H4 (cell line): ENCODE results near the gene SPOCK1. TPM values are rescaled to one million over a fixed set of nuclear protein-coding genes. Genes with fewer than 3 reads are reported as not detected.
A peak's percentile ranks its signal among the peaks of the same experiment; 100 is the strongest.

Experiments used
- DNase-seq: peaks from one replicate; pipeline ENCODE4 v3.0.0-alpha.2; 2015; ENCODE audit warnings: low spot score
- total RNA-seq: library from RNA; depleted of rRNA; stranded (reverse); fragments of >200 nt; shearing (Covaris generic); gene quantifications from 2 replicates; pipeline ENCODE4 v1.2.3, GENCODE V29; 2014

SPOCK1 gene
- total RNA-seq, 1 experiment from 2014 or later = 9.0 TPM

- DNase-seq = no peak
These were observed 384.6 kb downstream of the SPOCK1 start for GRCh38 chr5:137114529-137114928.

DNA sequence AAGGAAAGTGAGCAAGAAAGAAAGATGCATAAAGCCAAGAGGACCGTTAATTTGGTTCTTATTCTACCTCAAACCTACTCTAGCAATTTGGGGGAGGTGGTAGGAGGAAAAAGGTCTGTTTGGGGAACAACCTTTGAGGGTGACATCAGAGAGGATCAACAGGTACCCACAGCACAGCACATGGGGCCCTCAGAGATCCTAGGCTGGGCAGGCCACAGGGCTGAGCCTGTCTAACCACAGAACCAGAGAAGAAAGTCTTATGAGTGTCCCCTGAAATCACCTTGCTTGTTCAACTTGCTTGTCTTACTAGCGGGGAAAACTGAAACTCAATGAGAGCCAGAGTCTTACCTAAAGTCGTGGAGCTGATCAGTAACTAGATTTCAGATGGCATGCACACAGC, 385.2 kb downstream of the SPOCK1 start:
- no peak for DNase-seq

DNA sequence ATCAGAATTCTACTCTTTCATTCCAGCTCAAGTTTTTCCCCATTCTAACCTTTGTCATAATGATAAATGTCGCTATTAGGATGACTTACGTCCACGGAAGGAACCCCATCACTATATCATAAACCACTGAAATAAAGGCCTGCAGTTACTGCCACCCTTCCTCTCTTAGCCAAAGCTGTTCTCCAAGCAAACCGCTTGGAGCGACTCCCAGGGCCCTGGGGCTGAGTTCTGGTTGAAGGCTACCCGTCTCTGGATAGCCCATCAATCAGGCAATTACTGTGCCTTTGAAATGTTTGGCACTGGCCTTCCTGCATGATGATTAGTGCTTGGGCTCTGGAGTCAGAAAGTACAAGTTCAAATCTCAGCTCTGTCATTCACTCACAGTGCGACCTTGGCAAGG, 386.0 kb downstream of the SPOCK1 start:
- no peak for DNase-seq

DNA sequence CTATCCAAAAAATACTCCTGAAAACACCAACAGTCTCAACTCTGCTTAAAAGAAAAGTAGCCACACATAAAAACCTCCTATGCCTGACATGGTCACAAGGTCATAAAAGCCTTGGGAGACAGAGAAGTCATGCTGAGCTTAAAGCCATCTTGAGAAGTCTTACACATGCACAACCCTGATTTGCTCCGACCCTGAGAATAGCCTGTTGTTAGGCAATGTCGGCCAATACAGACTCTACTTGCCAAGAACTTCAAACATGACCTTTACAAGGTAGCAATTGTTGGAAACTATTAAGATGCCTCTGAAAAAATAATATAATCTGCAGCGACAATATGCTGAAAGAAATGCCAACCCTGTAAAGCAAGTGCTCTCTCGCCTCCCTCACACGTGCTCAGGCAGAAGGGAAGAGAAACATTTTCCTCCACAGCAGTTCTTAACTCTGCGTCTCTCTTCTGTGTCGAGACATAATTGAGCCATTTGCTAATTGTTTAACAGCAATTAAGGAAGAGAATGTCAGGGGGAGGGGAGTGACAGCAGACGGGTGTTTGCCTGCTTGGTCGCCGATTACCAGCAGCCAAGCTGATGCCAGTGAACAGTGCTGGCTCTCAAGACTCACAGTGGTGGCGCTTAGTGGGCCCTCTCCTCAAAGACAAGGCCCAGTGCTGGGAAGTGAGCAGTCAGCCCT, 393.6 kb downstream of the SPOCK1 start:
- DNase-seq = no peak

DNA sequence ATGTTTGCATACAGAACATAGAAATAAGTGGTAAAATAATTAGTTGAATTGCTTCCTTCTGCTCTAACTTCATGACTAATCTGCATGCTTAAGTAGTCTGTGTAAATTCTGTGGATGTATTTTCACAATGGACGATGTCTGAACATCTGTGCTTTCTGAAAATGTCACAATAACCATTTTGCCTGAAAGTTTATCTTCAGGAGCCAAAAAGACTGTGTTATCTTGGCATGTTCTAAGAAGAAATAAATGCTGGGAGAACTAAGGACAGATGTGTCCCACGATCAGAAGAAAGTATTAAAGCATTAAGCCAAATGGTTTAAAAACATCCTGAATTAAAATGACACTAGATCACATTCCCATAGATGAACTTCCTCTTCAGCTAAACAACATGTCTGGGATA, 397.6 kb downstream of the SPOCK1 start:
- no peak for DNase-seq

- no peak for DNase-seq
These were observed 399.5 kb downstream of the SPOCK1 start for GRCh38 chr5:137099651-137100050.

GRCh38 chr5:137098663-137099062, 400.5 kb downstream of the SPOCK1 start:
- no peak for DNase-seq

DNA sequence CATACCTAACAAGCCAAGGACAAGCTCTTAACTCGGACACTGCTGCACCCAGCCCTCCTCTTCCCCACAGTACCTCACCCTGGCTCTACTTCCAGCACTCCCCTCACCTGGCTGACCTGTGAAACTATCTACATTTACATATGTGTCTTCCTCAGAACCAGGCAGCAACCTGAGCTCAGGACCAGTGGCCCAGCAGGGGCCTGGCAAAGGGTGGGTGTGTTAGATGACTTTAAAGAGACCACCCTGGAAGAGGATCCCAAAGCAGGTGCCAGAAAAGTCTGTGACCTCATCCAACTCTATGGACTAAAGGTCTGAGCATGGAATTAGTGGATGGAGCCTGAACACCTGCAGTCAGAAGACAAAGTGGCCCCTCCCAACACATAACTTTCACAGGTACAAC, 400.9 kb downstream of the SPOCK1 start:
- no peak for DNase-seq

GRCh38 chr5:137097203-137097602, 401.9 kb downstream of the SPOCK1 start:
- no peak for DNase-seq

DNA sequence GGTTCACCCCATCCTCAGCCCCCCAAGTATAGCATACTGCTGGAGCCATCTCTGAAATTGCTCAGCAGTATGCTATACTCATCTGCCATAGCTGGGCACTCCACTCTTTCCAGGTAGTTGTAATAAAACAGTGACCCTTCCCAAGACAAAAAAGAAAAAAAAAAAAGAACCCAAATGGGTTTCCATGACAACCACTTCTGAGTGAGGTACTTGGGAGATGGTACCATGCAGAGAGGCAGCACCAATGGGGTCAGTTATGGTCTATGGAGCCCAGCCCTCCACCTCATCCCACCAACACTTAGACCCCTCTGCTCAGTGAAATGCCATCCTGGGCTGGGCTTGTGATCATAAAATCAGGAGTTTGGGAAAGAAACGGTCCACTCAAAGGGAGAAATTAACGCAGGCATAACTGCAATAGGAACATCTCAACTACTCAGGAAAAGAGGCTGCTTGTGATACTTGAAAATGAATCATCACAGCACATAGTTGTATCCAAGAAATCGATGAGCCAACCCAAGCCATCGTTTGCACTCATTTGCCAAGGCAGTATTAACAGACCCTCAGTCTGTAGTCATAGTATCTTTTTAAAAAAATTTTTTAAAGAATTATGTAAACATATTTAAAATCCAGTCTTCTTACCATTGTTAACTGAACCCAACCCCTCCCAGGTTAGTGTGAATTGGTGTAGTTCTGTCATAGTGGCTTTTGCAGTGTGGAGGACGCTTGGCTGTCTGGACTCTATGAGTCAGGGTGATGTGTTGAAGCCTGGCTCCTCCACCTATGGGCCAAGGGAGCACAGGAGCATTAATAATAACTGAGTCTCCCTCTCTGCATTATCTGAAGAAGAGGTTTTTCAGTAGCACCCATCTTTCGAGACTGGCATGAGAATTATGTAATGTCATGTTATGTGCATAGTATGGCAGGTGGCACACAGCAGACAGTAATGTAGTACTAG, 402.7 kb downstream of the SPOCK1 start:
- DNase-seq = no peak

DNA sequence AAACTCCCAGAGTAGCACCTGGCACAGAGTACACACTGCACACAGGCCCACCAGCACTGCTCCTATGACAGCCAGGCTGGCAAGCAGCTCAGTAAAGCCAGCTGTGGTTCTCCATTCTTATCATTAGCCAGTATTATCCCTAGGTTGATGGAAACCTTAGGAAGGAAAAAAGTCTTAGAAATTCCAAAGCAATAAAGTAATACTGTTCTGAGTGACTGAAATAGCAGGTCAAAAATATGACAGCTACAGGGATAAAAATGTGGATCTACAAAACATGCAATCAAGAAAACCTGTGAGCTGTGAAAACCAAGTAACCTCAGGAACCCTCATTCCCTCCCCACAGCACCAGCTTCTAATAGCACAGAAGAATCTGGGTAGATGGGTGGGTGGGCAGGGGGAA, 403.5 kb downstream of the SPOCK1 start:
- no peak for DNase-seq

DNA sequence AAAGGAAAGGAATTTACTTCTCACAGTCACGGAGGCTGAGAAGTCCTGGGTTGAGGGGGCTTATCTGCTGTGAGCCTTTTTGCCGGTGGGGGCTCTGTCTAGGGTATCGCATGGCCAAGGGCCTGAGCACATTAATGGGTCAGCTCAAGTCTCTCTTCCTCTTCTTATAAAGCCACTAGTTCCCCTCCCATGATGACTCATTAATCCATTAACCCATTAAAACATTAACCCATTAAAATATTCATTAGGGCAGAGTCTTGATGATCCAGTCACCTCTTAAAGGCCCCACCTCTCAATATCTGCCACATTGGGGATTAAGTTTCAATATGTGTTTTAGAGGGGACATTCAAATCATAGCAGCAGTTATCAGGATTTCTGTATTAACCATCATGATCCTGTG, 406.3 kb downstream of the SPOCK1 start:
- no peak for DNase-seq

DNA sequence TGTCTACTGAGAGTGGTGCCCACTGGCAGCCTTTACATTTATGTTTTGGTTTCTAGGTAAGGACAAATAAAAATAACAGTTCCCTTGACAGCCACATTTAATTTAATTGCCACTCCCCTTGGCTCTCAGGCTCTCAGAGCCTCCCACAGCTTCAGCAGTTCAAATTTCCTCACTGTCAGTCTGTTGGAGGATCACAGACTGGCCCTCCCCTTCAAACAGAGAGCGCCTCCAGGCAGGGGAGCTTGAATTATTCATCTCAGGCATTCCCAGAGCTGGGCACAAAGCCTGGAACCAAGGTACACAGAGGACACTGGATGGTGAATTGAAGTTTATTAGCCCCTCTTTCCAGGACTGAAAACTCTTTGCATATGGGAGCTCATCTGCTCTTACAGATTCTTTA, 407.7 kb downstream of the SPOCK1 start:
- DNase-seq = no peak

- DNase-seq = no peak
These were observed 408.4 kb downstream of the SPOCK1 start for GRCh38 chr5:137090721-137091120.

DNA sequence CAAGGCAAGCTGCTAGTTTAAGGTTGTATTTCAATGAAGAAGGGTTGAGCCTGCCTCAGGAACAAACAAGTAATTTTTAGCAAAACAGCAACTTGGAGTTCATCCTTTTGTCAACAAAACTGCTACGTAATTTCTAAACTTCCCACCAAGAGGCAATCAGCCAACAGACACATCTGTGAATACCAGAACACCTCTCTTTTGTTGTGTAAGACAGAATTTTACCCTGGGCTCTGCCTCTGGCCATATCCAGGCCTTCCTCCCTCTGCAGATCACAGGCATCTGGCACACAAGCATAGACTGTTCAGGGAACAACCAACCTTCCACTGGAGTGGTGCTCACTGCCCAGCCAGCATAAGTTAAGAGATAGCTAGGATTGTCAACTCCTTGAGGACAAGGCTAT, 409.0 kb downstream of the SPOCK1 start:
- no peak for DNase-seq

GRCh38 chr5:137088175-137088574, 411.0 kb downstream of the SPOCK1 start:
- DNase-seq = no peak

DNA sequence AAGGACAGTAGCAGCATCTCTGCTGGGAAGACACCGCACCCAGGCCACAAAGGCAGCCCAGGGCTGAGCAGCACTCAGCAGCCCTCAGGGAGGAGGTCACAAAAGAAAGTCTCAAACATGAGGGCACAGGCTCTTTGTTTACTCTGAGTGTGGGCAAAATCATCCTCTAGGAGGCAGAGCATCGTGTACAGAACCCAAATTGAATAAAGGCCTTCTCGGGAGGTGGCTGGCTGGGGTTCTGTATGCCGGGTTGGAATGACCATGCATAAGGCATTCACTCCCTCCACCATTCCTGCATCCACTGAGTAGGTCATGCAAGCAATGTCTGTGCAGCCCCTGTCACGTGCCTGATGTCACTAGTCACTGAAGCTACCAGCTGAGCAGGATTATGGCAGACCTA, 412.8 kb downstream of the SPOCK1 start:
- no peak for DNase-seq

DNA sequence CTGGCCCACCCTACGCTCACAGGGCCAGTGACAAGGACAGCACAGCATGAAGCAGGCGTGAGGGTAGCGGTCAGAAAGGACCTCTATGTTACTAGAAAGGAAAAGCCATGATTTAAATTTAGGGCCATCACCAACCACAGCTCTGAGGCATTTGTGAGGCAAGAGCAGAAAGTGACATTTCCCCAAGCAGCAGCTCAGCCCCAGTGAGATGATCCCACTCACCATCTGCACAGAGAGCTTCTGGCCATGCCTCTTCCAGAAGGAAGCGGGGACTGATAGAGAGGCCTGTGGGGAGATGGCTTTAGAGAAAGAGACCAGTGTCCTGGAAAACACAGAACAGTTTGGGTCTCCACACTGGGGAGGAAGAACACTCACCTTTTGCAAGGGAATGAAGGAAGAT, 413.9 kb downstream of the SPOCK1 start:
- no peak for DNase-seq

GRCh38 chr5:137084016-137084415, 415.1 kb downstream of the SPOCK1 start:
- no peak for DNase-seq

GRCh38 chr5:137082951-137083350, 416.2 kb downstream of the SPOCK1 start:
- no peak for DNase-seq

- DNase-seq = peak; percentile 72
These were observed 420.9 kb downstream of the SPOCK1 start for GRCh38 chr5:137078171-137078665.

- DNase-seq = peak; percentile 81
These were observed 423.8 kb downstream of the SPOCK1 start for GRCh38 chr5:137075163-137075970.
